Activated T-cell treated with anti-CD3 and anti-CD28 coated beads, Interleukin-2, amount 50 U/mL, for 72 hours (primary cell): ENCODE results near the gene TUBB6. TPM values are rescaled to one million over a fixed set of nuclear protein-coding genes. Genes with fewer than 3 reads are reported as not detected.

Source experiments
- ATAC-seq, 2 donors: fragments of 150-1000 bp; cut with Tn5 transposase; replicated peaks in 1 of 2; 2 replicates each; pipeline ENCODE4 v1.10.0; 2021; ENCODE audit warnings: moderate library complexity in 2 of 2, mild to moderate bottlenecking in 1 of 2
- DNase-seq, 2 donors: peaks; one replicate each; pipeline ENCODE4 v3.0.0; 2021 to 2022; ENCODE audit warnings: mixed read lengths in 1 of 2
- H3K27ac Mint-ChIP-seq: one replicate; pipeline ENCODE4 v1.8.0; 2022; ENCODE audit warnings: mild to moderate bottlenecking, moderate library complexity, mixed read lengths
- H3K27me3 Mint-ChIP-seq: one replicate; pipeline ENCODE4 v1.8.0; 2022; ENCODE audit warnings: low read depth, mixed read lengths
- H3K36me3 Mint-ChIP-seq, 2 donors: one replicate each; pipeline ENCODE4 v1.8.0; 2022; ENCODE audit warnings: mixed read lengths in 2 of 2, mild to moderate bottlenecking in 1 of 2; ENCODE audit not compliant: insufficient read depth in 2 of 2
- H3K4me1 Mint-ChIP-seq: one replicate; pipeline ENCODE4 v1.8.0; 2022; ENCODE audit warnings: low read depth, mixed read lengths
- H3K4me3 Mint-ChIP-seq, 2 donors: one replicate each; pipeline ENCODE4 v1.8.0; 2022; ENCODE audit warnings: mild to moderate bottlenecking in 2 of 2, mixed read lengths in 2 of 2, moderate library complexity in 2 of 2
- H3K9me3 Mint-ChIP-seq, 2 donors: one replicate each; pipeline ENCODE4 v1.8.0; 2022; ENCODE audit warnings: mixed read lengths in 2 of 2
- total RNA-seq, 2 donors: library from RNA; stranded (reverse); gene quantifications; one replicate each; pipeline ENCODE4 v1.2.3, GENCODE V29; 2022

TUBB6 gene
- total RNA-seq, 2 donors from 2014 or later, result 4.3 to 5.2 TPM

DNA sequence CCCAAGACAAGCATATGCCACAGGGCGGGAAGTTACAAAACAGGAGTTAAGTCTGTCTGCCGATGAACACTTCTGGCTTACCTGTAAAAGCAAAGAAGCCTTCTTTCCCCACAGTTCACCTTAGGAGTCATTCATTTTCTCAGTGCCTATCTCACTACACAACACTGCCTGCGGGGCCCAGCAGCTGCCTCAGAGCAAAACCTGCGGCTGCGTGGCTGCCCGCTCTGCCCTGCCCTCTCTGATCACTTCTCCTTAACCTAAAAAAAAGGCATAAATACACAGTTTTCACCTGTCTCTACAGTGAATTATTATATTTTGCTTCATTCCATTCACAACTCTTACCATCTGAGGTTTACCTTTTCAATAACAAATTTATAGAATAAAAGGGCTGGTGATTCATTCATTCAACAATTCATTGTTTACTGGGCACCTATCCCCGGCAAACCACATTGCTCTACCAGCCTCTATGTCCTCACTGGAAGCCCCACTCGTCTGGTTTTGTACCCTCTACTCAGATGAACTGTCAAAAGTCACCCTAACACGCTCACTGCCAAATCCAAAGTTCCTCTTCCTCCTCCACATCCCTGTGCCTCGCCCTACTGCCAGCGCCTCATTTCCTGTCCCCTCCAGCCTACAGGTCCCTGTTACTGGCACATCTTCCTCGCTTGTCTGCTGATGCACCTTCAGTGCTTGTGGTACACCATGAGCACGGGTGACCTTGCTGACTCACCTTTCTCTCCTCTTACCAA lies 37.6 kb downstream of the TUBB6 start:
- peak overlapping the region; percentile 25 for H3K27ac Mint-ChIP-seq

DNA sequence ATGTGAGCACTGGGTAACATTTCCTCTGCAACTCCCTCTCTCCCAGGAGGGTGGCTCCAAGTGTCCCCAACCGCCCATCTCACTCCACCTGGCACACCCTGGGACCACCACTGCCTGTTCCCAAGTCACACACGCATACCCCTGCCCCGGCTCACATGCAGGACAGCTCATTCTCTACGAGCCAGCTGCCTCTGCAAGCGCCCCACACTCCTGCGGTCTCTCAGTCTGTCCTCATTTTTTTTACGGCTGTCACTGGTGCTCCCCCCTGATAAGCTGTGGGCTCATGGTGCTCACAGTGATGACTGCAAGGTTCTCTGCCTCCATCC lies 38.2 kb downstream of the TUBB6 start:
- H3K9me3 Mint-ChIP-seq, result no peaks in the 10 kb centered on the region
- no peak overlapping the region for H3K27ac Mint-ChIP-seq
- DNase-seq, result no peak
- H3K4me3 Mint-ChIP-seq, result no peak overlapping the region
- no peaks in the 10 kb centered on the region for H3K4me1 Mint-ChIP-seq
- H3K27me3 Mint-ChIP-seq, result no peaks in the 10 kb centered on the region
- ATAC-seq, result no peak
- peaks cover 4 to 35% of the 10 kb centered on the region in 2 donors for H3K36me3 Mint-ChIP-seq

More for the DNA sequence above, 37.6 kb downstream of the TUBB6 start:
- Mint-ChIP-seq H3K4me3 (no peak overlapping the region), H3K9me3 (no peaks in the 10 kb centered on the region), H3K27me3 (no peaks in the 10 kb centered on the region), H3K4me1 (no peaks in the 10 kb centered on the region), H3K36me3 (peaks cover 4 to 32% of the 10 kb centered on the region in 2 donors)
- DNase-seq (no peak), ATAC-seq (no peak)

DNA sequence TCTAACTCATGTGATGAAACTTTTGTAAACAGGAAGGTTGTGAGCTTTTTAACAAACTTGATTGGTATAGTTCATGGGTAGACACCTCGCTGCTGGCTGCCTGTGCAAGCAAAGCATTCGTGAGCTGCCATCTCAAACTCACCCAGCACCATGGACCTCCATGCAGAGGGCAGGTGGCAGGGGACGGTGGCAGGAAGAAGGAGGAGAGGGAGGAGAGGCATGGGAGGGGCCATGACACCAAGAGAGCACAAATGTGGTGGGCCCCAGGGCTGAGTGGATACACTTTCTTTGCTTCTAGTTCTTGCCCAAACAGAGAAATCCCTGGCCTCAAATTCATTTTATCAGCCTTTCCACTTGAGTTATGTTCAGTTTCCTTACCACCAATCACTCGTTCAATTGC lies 39.9 kb downstream of the TUBB6 start:
- no peak overlapping the region for H3K4me3 Mint-ChIP-seq
- ATAC-seq, result no peak
- no peaks in the 10 kb centered on the region for H3K4me1 Mint-ChIP-seq
- no peaks in the 10 kb centered on the region for H3K27me3 Mint-ChIP-seq
- no peaks in the 10 kb centered on the region for H3K9me3 Mint-ChIP-seq
- DNase-seq, result no peak
- H3K36me3 Mint-ChIP-seq, result peaks cover 2 to 35% of the 10 kb centered on the region in 2 donors
- H3K27ac Mint-ChIP-seq, result peak overlapping the region; percentile 15

DNA sequence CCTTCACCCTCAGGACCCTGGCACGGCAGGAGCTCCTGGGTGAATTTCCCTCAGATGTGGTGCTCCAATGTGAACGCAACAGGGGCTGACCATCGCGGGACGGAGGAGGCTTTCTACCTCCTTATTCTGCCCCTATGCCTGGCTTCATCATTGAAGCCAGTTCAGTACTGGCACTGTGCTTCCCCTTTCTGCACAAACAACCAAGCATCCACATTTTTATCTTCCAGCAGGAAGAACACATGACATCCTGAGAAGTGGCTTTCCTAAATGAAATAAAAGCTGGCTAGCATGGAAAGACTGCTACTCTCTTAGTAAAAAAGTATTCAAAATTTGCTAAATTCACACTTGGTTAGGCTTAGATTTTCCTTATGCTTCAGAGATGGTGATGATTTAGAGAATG lies 44.1 kb downstream of the TUBB6 start:
- H3K4me1 Mint-ChIP-seq, result no peaks in the 10 kb centered on the region
- DNase-seq (no peak), ATAC-seq (no peak)
- H3K36me3 Mint-ChIP-seq, result peaks cover 8 to 32% of the 10 kb centered on the region in 2 donors
- no peak overlapping the region for H3K27ac Mint-ChIP-seq
- no peaks in the 10 kb centered on the region for H3K27me3 Mint-ChIP-seq
- no peaks in the 10 kb centered on the region for H3K9me3 Mint-ChIP-seq
- no peak overlapping the region for H3K4me3 Mint-ChIP-seq

DNA sequence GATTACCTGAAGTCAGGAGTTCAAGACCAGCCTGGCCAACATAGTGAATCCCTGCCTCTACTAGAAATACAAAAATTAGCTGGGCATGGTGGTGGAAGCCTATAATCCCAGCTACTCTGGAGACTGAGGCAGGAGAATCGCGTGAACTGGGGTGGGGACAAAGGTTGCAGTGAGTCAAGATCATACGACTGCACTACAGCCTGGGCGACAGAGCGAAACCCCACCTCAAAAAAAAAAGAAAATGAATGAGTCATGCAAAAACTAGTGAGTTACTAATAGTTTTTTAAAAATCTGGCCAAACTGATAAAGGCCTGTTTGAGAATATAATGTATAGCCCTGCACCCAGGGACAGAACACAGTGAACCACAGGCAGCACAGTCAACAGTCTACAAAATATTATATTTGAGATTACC lies 51.5 kb downstream of the TUBB6 start:
- Mint-ChIP-seq H3K4me1 (peaks cover 14% of the 10 kb centered on the region), H3K9me3 (no peaks in the 10 kb centered on the region), H3K4me3 (no peak overlapping the region), H3K27ac (no peak overlapping the region), H3K27me3 (no peaks in the 10 kb centered on the region), H3K36me3 (peaks cover 5 to 23% of the 10 kb centered on the region in 2 donors)
- DNase-seq, result no peak
- ATAC-seq, result no peak

DNA sequence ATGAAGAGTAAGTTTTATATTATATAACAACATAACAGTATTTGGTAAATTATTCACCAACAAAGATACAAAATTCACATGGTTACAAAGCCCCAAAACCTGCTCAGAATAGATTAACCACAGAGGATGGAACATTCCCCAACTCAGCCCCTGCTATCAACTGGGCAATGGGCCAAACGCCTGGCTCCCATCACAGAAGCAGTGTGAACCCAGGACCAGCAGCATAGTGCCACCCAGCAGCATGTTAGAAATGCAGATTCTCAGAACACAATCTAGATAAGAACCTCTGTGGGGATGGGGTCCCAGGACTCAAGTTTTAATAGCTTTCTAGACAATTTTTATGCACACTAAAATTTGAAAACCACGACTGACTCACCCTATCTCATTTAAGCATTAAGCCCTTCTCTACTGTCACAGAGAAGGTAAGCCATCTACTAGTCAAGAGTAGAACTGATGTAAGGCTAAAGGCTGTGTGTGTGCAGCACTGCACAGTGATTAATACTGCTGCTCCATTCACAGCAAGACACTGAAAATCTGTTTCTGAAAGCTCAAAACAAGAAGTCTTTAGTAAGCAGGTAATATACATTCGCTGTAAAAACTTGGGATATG lies 53.8 kb downstream of the TUBB6 start:
- Mint-ChIP-seq H3K9me3 (no peaks in the 10 kb centered on the region), H3K36me3 (peaks cover 3 to 18% of the 10 kb centered on the region in 2 donors), H3K4me3 (no peak overlapping the region), H3K27me3 (no peaks in the 10 kb centered on the region), H3K27ac (no peak overlapping the region), H3K4me1 (peaks cover 14% of the 10 kb centered on the region)
- DNase-seq (no peak), ATAC-seq (peak; percentile 76 to 87)

DNA sequence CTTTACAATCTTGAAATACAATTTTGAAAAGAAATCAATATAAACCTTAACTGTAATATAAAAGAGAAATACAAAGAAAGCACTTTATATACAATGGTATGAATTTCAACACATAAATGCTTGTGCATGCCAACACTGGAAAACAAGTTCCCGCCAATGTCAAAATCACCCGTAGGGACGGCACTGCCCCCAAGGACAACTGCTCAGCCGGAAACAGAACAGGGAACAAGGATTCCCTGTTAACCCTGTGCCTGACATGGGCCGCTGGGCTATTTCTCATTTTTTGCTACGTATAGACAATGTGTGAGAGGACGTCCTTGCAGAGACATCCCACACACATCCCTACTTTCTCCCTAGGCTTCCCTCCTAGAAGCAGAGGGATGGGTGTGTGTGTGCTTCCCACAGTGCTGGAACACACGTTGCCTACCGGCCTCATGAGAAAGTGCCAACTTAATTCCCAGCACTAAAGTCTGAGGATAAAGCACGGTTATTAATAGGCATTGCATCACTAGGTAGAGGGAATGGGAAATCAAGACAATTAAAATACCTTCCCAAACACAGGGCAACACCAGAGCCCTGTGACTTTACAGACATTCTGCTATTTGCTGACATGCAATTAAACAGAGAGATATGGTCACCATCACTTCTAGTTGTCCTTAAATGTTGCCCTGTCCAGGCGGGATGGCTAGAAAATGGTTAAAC lies 54.6 kb downstream of the TUBB6 start:
- Mint-ChIP-seq H3K4me1 (peaks cover 14% of the 10 kb centered on the region), H3K9me3 (no peaks in the 10 kb centered on the region), H3K4me3 (no peak overlapping the region), H3K36me3 (peaks cover 6 to 17% of the 10 kb centered on the region in 2 donors), H3K27ac (no peak overlapping the region), H3K27me3 (no peaks in the 10 kb centered on the region)
- DNase-seq (no peak), ATAC-seq (no peak)

DNA sequence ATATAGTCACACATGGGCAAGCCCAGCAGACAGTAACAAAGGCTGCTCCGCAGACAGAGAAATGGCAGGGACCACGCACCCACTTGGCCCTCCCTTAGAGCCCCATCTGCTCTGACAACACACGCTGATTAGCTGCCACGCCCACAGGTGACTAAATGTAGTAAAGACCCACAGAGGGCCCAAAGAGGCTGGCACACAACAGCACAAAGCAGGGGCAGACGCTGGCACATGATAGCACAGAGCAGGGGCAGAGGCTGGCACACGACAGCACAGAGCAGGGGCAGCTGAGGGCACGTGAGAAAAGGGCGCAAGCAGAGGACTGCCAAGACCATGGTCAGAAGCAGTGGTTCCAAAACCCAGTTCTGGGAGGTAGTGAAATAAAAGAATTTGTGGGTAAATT lies 58.3 kb downstream of the TUBB6 start:
- DNase-seq (no peak), ATAC-seq (no peak)
- Mint-ChIP-seq H3K4me3 (no peak overlapping the region), H3K27me3 (no peaks in the 10 kb centered on the region), H3K27ac (no peak overlapping the region), H3K4me1 (peaks cover 13% of the 10 kb centered on the region), H3K9me3 (no peaks in the 10 kb centered on the region), H3K36me3 (peaks cover 6 to 13% of the 10 kb centered on the region in 2 donors)

DNA sequence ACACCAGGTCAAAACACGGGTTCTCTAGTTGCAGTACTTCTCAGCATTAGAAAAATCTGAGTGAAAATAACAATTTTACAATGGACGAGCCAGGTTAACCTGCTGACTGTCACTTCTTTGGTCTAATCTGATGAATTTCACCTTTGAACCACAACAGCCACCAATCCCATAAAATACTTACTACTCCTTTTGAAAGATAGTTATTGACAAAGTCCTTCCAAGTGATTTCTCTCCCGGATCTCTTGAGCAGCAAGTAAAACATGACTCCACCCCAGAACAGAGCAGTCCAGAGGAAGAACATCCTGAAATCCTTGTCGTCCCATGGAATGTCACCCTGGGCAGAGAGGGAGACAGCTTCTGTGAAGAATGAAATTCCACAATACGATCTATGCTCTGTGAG lies 58.7 kb downstream of the TUBB6 start:
- Mint-ChIP-seq H3K4me1 (peaks cover 15% of the 10 kb centered on the region), H3K36me3 (peaks cover 6 to 11% of the 10 kb centered on the region in 2 donors)
- ATAC-seq, result no peak

DNA sequence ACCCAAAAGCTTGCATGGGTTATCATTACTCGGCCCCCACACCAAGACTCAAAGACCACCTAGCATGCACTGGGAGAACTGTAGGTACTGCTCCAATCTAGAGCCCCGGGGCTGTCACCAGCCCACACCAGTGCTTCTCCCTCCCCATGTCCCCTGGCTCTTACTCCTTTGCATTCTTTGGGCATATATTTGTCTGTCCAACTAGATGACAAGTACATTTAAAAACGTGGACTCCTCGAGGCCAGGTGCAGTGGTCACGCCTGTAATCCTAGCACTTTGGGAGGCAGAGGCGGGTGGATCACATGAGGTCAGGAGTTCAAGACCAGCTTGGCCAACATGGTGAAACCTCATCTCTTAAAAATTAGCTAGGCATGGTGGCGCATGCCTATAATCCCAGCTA lies 61.2 kb downstream of the TUBB6 start:
- H3K4me1 Mint-ChIP-seq, result peaks cover 34% of the 10 kb centered on the region
- H3K27me3 Mint-ChIP-seq, result no peaks in the 10 kb centered on the region
- DNase-seq, result no peak
- no peak overlapping the region for H3K27ac Mint-ChIP-seq
- H3K4me3 Mint-ChIP-seq, result no peak overlapping the region
- H3K36me3 Mint-ChIP-seq, result peaks cover 8 to 11% of the 10 kb centered on the region in 2 donors
- no peak for ATAC-seq
- no peaks in the 10 kb centered on the region for H3K9me3 Mint-ChIP-seq

More for the DNA sequence above, 58.7 kb downstream of the TUBB6 start:
- no peaks in the 10 kb centered on the region for H3K27me3 Mint-ChIP-seq
- no peak overlapping the region for H3K27ac Mint-ChIP-seq
- H3K9me3 Mint-ChIP-seq, result no peaks in the 10 kb centered on the region
- no peak for DNase-seq
- H3K4me3 Mint-ChIP-seq, result no peak overlapping the region

DNA sequence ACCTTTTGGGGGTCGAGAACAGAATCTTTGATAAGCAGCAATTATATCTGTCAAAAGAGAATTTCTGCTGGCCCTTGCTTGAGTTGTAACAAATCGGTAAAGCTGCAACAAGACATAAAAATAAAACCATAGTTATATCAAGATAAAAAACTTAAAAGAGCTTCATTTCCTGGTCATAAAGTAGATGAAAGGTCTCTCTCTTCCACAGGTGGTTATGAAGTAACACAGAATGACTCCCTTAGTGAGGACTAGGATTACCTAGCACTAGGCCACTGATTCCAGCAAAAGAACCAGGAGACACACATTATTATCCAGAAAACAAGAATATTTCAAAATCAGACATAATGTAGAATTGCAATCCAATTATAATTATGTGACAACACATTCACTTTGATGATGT lies 63.5 kb downstream of the TUBB6 start:
- no peak for DNase-seq
- H3K4me3 Mint-ChIP-seq, result peak overlapping the region in 1 of 2 donors; percentile 2
- H3K27me3 Mint-ChIP-seq, result no peaks in the 10 kb centered on the region
- H3K36me3 Mint-ChIP-seq, result peaks cover 6 to 10% of the 10 kb centered on the region in 2 donors
- peak overlapping the region; percentile 12 for H3K27ac Mint-ChIP-seq
- H3K4me1 Mint-ChIP-seq, result peaks cover 52% of the 10 kb centered on the region
- H3K9me3 Mint-ChIP-seq, result no peaks in the 10 kb centered on the region
- no peak for ATAC-seq

DNA sequence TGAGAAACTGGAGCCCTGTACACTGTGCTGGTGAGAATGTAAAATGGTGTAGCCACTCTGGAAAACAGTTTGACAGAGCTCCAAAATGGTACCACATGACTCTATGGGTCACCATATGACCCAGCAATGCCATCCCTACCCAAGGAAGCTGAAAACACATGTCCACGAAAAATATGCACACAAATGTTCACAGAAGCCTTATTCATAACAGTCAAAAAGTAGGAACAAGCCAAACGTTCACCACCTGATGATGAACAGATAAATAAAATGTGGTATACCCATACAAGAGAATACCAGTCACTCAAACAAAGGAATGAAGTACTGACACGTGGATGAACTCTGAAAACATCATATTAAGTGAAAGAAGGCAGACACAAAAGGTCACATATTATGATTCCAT lies 64.4 kb downstream of the TUBB6 start:
- Mint-ChIP-seq H3K4me3 (peak overlapping the region in 1 of 2 donors; percentile 37), H3K36me3 (peaks cover 2 to 5% of the 10 kb centered on the region in 2 donors), H3K9me3 (no peaks in the 10 kb centered on the region), H3K27ac (no peak overlapping the region), H3K4me1 (peaks cover 52% of the 10 kb centered on the region), H3K27me3 (no peaks in the 10 kb centered on the region)
- no peak for DNase-seq
- no peak for ATAC-seq

DNA sequence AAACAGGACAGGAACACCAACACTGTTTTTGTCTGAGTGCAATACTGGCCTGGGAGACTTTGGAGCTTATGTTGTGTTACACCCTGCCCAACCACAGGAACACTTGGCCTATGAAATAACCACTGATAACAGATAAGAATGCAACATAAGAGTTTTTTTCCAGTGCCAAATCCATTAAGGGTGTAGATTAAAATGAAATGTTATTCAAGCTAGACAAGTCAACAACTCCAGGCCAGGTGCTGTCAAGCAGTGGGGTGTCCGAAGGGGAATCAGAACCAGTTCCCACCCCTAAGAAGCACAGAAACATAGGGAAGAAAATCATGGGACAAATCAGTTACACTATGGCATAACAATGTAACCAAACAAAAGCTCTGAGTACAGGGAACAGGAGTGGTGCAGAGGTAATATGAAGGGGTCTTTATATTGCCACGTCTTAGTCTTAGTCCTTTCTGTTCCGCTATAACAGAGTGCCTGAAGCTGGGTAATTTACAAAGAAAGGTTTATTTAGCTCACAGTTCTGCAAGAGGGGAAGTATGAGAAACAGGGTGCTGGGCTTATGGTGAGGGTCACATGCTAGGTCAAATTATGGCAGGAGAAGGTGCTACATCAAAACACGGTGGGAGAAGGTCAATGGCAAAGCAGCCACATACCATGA lies 65.2 kb downstream of the TUBB6 start:
- DNase-seq (no peak), ATAC-seq (no peak)
- Mint-ChIP-seq H3K9me3 (no peaks in the 10 kb centered on the region), H3K27me3 (no peaks in the 10 kb centered on the region), H3K4me3 (no peak overlapping the region), H3K36me3 (peaks cover 2 to 5% of the 10 kb centered on the region in 2 donors), H3K27ac (no peak overlapping the region), H3K4me1 (peaks cover 59% of the 10 kb centered on the region)
